Heart left ventricle (tissue), 16 donors: ENCODE data around the gene KLHL41. TPM values are rescaled to one million over a fixed set of nuclear protein-coding genes. Genes with fewer than 3 reads are reported as not detected.
"Not testable (repeated sequence)": the region's sequence is repeated elsewhere in the genome, so short reads cannot be mapped to it uniquely, and the experiment has no call there.

Source experiments
- ATAC-seq, 4 donors: fragments of 200-7000 bp; cut with Tn5 transposase; one replicate each; pipeline ENCODE4 v1.9.1; 2020 to 2022; ENCODE audit warnings: moderate library complexity in 4 of 4, mild to moderate bottlenecking in 3 of 4, moderate number of reproducible peaks in 1 of 4
- DNase-seq, 5 donors: peaks; one replicate each; pipeline ENCODE4 v3.0.0-alpha.2; 2020
- H3K27ac ChIP-seq, 12 donors: fragments of 200-600 bp; sonication (generic) in 4 of 12; one replicate each; pipeline versions ENCODE4 v1.5.0 to v1.8.0; 2016 to 2022; ENCODE audit warnings: mild to moderate bottlenecking in 2 of 12
- H3K27me3 ChIP-seq, 9 donors: fragments of 200-600 bp; sonication (generic) in 2 of 9; one replicate each; pipeline versions ENCODE4 v1.5.1 to v1.8.0; 2016 to 2022; ENCODE audit warnings: mild to moderate bottlenecking in 3 of 9
- H3K36me3 ChIP-seq, 9 donors: fragments of 200-600 bp; sonication (generic) in 2 of 9; one replicate each; pipeline versions ENCODE4 v1.5.0 to v1.8.0; 2018 to 2022; ENCODE audit warnings: mild to moderate bottlenecking in 2 of 9
- H3K4me1 ChIP-seq, 12 donors: fragments of 200-600 bp; sonication (generic) in 4 of 12; one replicate each; pipeline versions ENCODE4 v1.5.0 to v1.8.0; 2016 to 2022; ENCODE audit warnings: mild to moderate bottlenecking in 3 of 12
- H3K4me3 ChIP-seq, 12 donors: fragments of 200-600 bp; sonication (generic) in 4 of 12; one replicate each; pipeline versions ENCODE4 v1.5.0 to v1.8.0; 2017 to 2022; ENCODE audit warnings: mild to moderate bottlenecking in 9 of 12, moderate library complexity in 4 of 12
- H3K9me3 ChIP-seq, 12 donors: fragments of 200-600 bp; sonication (generic) in 4 of 12; one replicate each; pipeline versions ENCODE4 v1.5.0 to v1.8.0; 2016 to 2022; ENCODE audit warnings: mild to moderate bottlenecking in 1 of 12
- CTCF ChIP-seq, 12 donors: fragments of 200-600 bp; sonication (generic) in 4 of 12; IDR thresholded peaks; one replicate each; pipeline versions ENCODE4 v1.5.0 to v1.8.0; 2018 to 2022; ENCODE audit warnings: antibody characterized with exemption in 12 of 12, mild to moderate bottlenecking in 5 of 12
- POLR2A ChIP-seq, 2 donors: fragments of 450-650 bp; IDR thresholded peaks; one replicate each; pipeline ENCODE4 v1.6.1; 2017; ENCODE audit warnings: antibody characterized with exemption in 2 of 2, mild to moderate bottlenecking in 2 of 2, moderate library complexity in 2 of 2
- WGBS, 4 donors: extraction: QIAGEN DNeasy Blood & Tissue Kit in 2 of 4; methylation state at CpG; one replicate each; pipeline versions ENCODE4 v1.1.5 to v1.1.7; 2013 to 2018; 5-methylcytosine and 5-hydroxymethylcytosine counted together
- intact Hi-C, 10 donors: fragments of 100-400 bp; cut with DNase I; formaldehyde crosslinking; loops; one replicate each; pipeline versions ENCODE4 v1.11.1 to v1.14.2; 2022
- polyA plus RNA-seq, 2 donors: library from polyadenylated mRNA; stranded (reverse); fragments of 200-250 nt; gene quantifications; one replicate each; pipeline ENCODE4 v1.2.3, GENCODE V29; 2013
- total RNA-seq, 9 donors: library from RNA; depleted of rRNA in 2 of 9; stranded (reverse); fragments of >200 nt in 2 of 9; fragmentation: NEBNext Ultra II Directional in 3 of 9; extraction: Animal tissue kit (Norgen Biotek cat#: 25700) in 3 of 9; gene quantifications; one replicate each; pipeline versions ENCODE4 v1.1.0 to v1.2.4, GENCODE V29; 2016 to 2023
- donor health status: ischemic (EF 13 %, LVEDD 7.1; RV severe dilation, severe dysfunction).
- donor health status: healthy with polysubstance abuse.
- donor health status: DM: no; HTN: yes; CAD: no.
- donor health status: DM: no; HTN: no; CAD: no.
- donor health status: ischemic (EF 25% LVEDD 6.9; RV normal size, moderate dysfunction).
- donor health status: ischemic (EF 25% LVEDD 5.7; RV mildly dilated, moderate dysfunction).
- donor health status: healthy.
- donor health status: DM: yes; HTN: yes; CAD: no.
- donor health status: ischemic (EF 35%, LVEDD 5.7; RV mildly dilated, moderate dysfunction).
- donor health status: nonischemic (EF 11% LVEDD 7.7; RV severe dilation, severe dysfunction).
- donor health status: DM: yes; HTN: yes; CAD: no.
- donor health status: PGD.
- donor health status: ischemic (EF 29% LVEDD 5.4; RV normal size, mild dysfunction).
- donor health status: nonischemic (EF 23%, LVEDD 6.1; RV moderate dilation, normal function).

Gene KLHL41
- total and polyA plus RNA-seq, 11 donors = 48.4 to 263 (median 103) TPM

GRCh38 chr2:169561364-169561763 is 51.9 kb downstream of the KLHL41 start:
- DNase-seq = no peak
- intact Hi-C loops = no loop called here
- H3K27me3 ChIP-seq = no peaks in the 10 kb centered on the region
- peaks cover 0 to 57% (median 30%) of the 10 kb centered on the region in 9 donors for H3K36me3 ChIP-seq
- no peak for ATAC-seq
- no peaks in the 10 kb centered on the region for H3K9me3 ChIP-seq
- H3K4me1 ChIP-seq = no peaks in the 10 kb centered on the region
- no peak overlapping the region for H3K27ac ChIP-seq
- no peak overlapping the region for H3K4me3 ChIP-seq
- no peak for TF ChIP-seq POLR2A (IDR thresholded peaks at IDR 0.05)
- no peak for TF ChIP-seq CTCF (IDR thresholded peaks at IDR 0.05)
- 95 to 99% (median 98%) methylated on average over 1 of the region's 1 CpG for WGBS, 4 donors

- DNase-seq, H3K9me3 ChIP-seq, intact Hi-C loops, H3K27ac ChIP-seq, ATAC-seq, H3K4me3 ChIP-seq, H3K27me3 ChIP-seq, H3K4me1 ChIP-seq: not testable (repeated sequence)
- 79 to 99% (median 99%) methylated on average over 5 of the region's 5 CpGs for WGBS, 4 donors
- H3K36me3 ChIP-seq = peaks cover 0 to 51% (median 29%) of the 10 kb centered on the region in 9 donors
Measured at GRCh38 chr2:169562084-169562483, 52.6 kb downstream of the KLHL41 start.

GRCh38 chr2:169562519-169562918 is 53.0 kb downstream of the KLHL41 start:
- Histone ChIP-seq H3K27me3 (no peaks in the 10 kb centered on the region), H3K4me1 (no peaks in the 10 kb centered on the region), H3K27ac (no peak overlapping the region), H3K36me3 (peaks cover 0 to 53% (median 30%) of the 10 kb centered on the region in 9 donors), H3K4me3 (no peak overlapping the region), H3K9me3 (no peaks in the 10 kb centered on the region)
- TF ChIP-seq CTCF (IDR thresholded peaks at IDR 0.05) (no peak), POLR2A (IDR thresholded peaks at IDR 0.05) (no peak)
- intact Hi-C loops = no loop called here
- 73 to 95% (median 90%) methylated on average over 2 of the region's 2 CpGs for WGBS, 4 donors
- DNase-seq = no peak
- ATAC-seq = no peak

- H3K36me3 ChIP-seq = peaks cover 0 to 33% (median 16%) of the 10 kb centered on the region in 9 donors
Measured at GRCh38 chr2:169565686-169566085, 56.2 kb downstream of the KLHL41 start.

More at GRCh38 chr2:169565686-169566085, 56.2 kb downstream of the KLHL41 start:
- DNase-seq (no peak), ATAC-seq (no peak)
- Histone ChIP-seq H3K27me3 (no peaks in the 10 kb centered on the region), H3K9me3 (no peaks in the 10 kb centered on the region), H3K4me3 (no peak overlapping the region), H3K4me1 (peaks cover 0 to 8% (median 0%) of the 10 kb centered on the region in 12 donors), H3K27ac (no peak overlapping the region)
- intact Hi-C loops = no loop called here
- TF ChIP-seq CTCF (IDR thresholded peaks at IDR 0.05) = no peak
- TF ChIP-seq POLR2A (IDR thresholded peaks at IDR 0.05) = no peak
- 49 to 100% (median 96%) methylated on average over 1 of the region's 1 CpG for WGBS, 4 donors
